GM12878 (cell line): ENCODE measurements around the gene GINS1. TPM values are rescaled to one million over a fixed set of nuclear protein-coding genes. Genes with fewer than 3 reads are reported as not detected.
A peak's percentile ranks its signal among the peaks of the same experiment; 100 is the strongest.

Experiments used
- ATAC-seq: fragments of 200-7000 bp; cut with Tn5 transposase; 3 replicates; pipeline ENCODE4 v1.9.1; 2020; ENCODE audit warnings: mild to moderate bottlenecking, moderate library complexity
- BruUV-seq: library from RNA; stranded (reverse); fragments of 400-500 nt; replicated peaks from 2 replicates; lab custom pipeline; 2021; lab: Mats Ljungman, UMichigan
- CTCF ChIA-PET: fragments of 300-600 bp; sonication (Branson Sonifier 250); formaldehyde crosslinking; extraction: SDS; loops from one replicate; lab custom pipeline; 2021; ENCODE audit warnings: inconsistent platforms; lab: Yijun Ruan, JAX
- POLR2A ChIA-PET: fragments of 350-600 bp; formaldehyde crosslinking; extraction: SDS; loops from one replicate; lab custom pipeline; 2021; ENCODE audit warnings: inconsistent platforms; lab: Charles Lee
- RAD21 ChIA-PET: fragments of 300-600 bp; sonication (Branson Sonifier 250); formaldehyde crosslinking; loops from one replicate; lab custom pipeline; 2023; ENCODE audit warnings: antibody characterized with exemption; ENCODE audit not compliant: unreplicated experiment; lab: Charles Lee
- SMC1A ChIA-PET: fragments of 300-600 bp; sonication (Branson Sonifier 250); formaldehyde crosslinking; loops from one replicate; lab custom pipeline; 2023; ENCODE audit not compliant: unreplicated experiment, uncharacterized antibody; lab: Charles Lee
- DNase-seq: peaks from one replicate; pipeline ENCODE4 v3.0.0-alpha.2; 2011; ENCODE audit warnings: low read depth, low spot score
- FAIRE-seq: peaks from 3 replicates; lab custom pipeline; 2011; peaks lifted over from hg19 to GRCh38; lab: Jason Lieb, UNC
- H2AFZ ChIP-seq: 2 replicates; pipeline ENCODE4 v1.6.0; 2011; ENCODE audit warnings: low read depth, low read length, control low read depth; ENCODE audit not compliant: control insufficient read depth
- H3K27ac ChIP-seq: 2 replicates; pipeline ENCODE4 v1.5.1; 2011; ENCODE audit warnings: control low read depth; ENCODE audit not compliant: control insufficient read depth, insufficient read depth
- H3K27me3 ChIP-seq, 2 experiments: replicated peaks in 1 of 2; 2 replicates each; pipeline versions ENCODE4 v1.6.0 to v1.6.1; 2011; ENCODE audit warnings: low read length in 1 of 2; ENCODE audit not compliant: control insufficient read depth in 2 of 2, insufficient read depth in 2 of 2
- H3K36me3 ChIP-seq, 2 experiments: 2 replicates each; pipeline ENCODE4 v1.5.1; 2011; ENCODE audit warnings: low read length in 1 of 2; ENCODE audit not compliant: control insufficient read depth in 2 of 2, insufficient read depth in 2 of 2
- H3K4me1 ChIP-seq: 2 replicates; pipeline ENCODE4 v1.6.1; 2011; ENCODE audit warnings: mild to moderate bottlenecking, low read length, moderate library complexity, mixed read lengths; ENCODE audit not compliant: control insufficient read depth, insufficient read depth
- H3K4me2 ChIP-seq: 2 replicates; pipeline ENCODE4 v1.6.0; 2011; ENCODE audit warnings: control low read depth; ENCODE audit not compliant: control insufficient read depth, insufficient read depth
- H3K4me3 ChIP-seq: fragments of 200-600 bp; sonication (generic); 2 replicates; pipeline ENCODE4 v1.5.1; 2016
- H3K79me2 ChIP-seq: 2 replicates; pipeline ENCODE4 v1.6.0; 2011; ENCODE audit warnings: low read length; ENCODE audit not compliant: control insufficient read depth, insufficient read depth
- H3K9ac ChIP-seq: 2 replicates; pipeline ENCODE4 v1.8.0; 2011; ENCODE audit warnings: low read length, control low read depth, mixed read lengths; ENCODE audit not compliant: control insufficient read depth, insufficient read depth
- H3K9me3 ChIP-seq: replicated peaks from 3 replicates; pipeline ENCODE4 v1.5.1; 2011; ENCODE audit warnings: mild to moderate bottlenecking, low read length; ENCODE audit not compliant: control insufficient read depth, insufficient read depth
- H4K20me1 ChIP-seq: 2 replicates; pipeline ENCODE4 v1.6.0; 2011; ENCODE audit not compliant: control insufficient read depth, insufficient read depth
- CREB1 ChIP-seq: IDR thresholded peaks from 2 replicates; pipeline ENCODE4 v1.6.1; 2012; ENCODE audit warnings: low read depth, mild to moderate bottlenecking, inconsistent platforms
- EGR1 ChIP-seq, 2 experiments: IDR thresholded peaks; 1 replicate in 1 of 2; 2 replicates in 1 of 2; pipeline ENCODE4 v1.6.1; 2011 to 2012; ENCODE audit warnings: low read depth in 2 of 2, low read length in 2 of 2, borderline replicate concordance in 1 of 2, mild to moderate bottlenecking in 1 of 2, moderate library complexity in 1 of 2
- EZH2 ChIP-seq: IDR thresholded peaks from 2 replicates; pipeline ENCODE4 v1.6.1; 2012; ENCODE audit warnings: low read depth, mild to moderate bottlenecking, control low read depth, inconsistent platforms, low read length, borderline replicate concordance; ENCODE audit not compliant: control insufficient read depth
- MTA2 ChIP-seq: fragments of 450-650 bp; IDR thresholded peaks from 2 replicates; pipeline ENCODE4 v1.6.1; 2016; ENCODE audit warnings: low read depth, mild to moderate bottlenecking, moderate library complexity
- SREBF2 ChIP-seq: IDR thresholded peaks from 2 replicates; pipeline ENCODE4 v1.6.1; 2012; ENCODE audit warnings: mild to moderate bottlenecking, low read length
- STAT3 ChIP-seq: IDR thresholded peaks from 2 replicates; pipeline ENCODE4 v1.6.1; 2011; ENCODE audit warnings: low read depth, low read length, improper control_type of control experiment
- WRNIP1 ChIP-seq: IDR thresholded peaks from 2 replicates; pipeline ENCODE4 v1.6.1; 2011; ENCODE audit warnings: low read depth, low read length, improper control_type of control experiment, borderline replicate concordance
- YBX1 ChIP-seq: fragments of 450-650 bp; IDR thresholded peaks from 2 replicates; pipeline ENCODE4 v1.6.1; 2016; ENCODE audit warnings: antibody characterized with exemption
- YY1 ChIP-seq: IDR thresholded peaks from 2 replicates; pipeline ENCODE4 v1.6.1; 2011; ENCODE audit warnings: low read depth, mild to moderate bottlenecking, low read length
- ZNF207 ChIP-seq: fragments of 450-650 bp; IDR thresholded peaks from 2 replicates; pipeline ENCODE4 v1.6.1; 2014; ENCODE audit warnings: antibody characterized with exemption, mild to moderate bottlenecking, borderline replicate concordance
- ZNF274 ChIP-seq: IDR thresholded peaks from one replicate; pipeline ENCODE4 v1.8.0; 2011; ENCODE audit not compliant: insufficient read length, insufficient read depth
- WGBS: methylation state at CpG from one replicate; pipeline ENCODE4 v1.1.6; 2016; ENCODE audit warnings: low lambda C conversion rate; ENCODE audit not compliant: insufficient replicate concordance, insufficient coverage; ENCODE audit errors: missing lambda C conversion rate; 5-methylcytosine and 5-hydroxymethylcytosine counted together
- in situ Hi-C: fragments of 300-500 bp; cut with MboI; formaldehyde crosslinking; loops from 9 replicates; pipeline ENCODE4 v1.14.3; 2018; ENCODE audit warnings: mixed read lengths
- intact Hi-C: fragments of 100-400 bp; cut with micrococcal nuclease; formaldehyde crosslinking; loops from one replicate; pipeline ENCODE4 v1.14.2; 2022; ENCODE audit not compliant: unreplicated experiment
- polyA plus RNA-seq, 11 experiments: library from polyadenylated mRNA; depleted of rRNA in 4 of 11; unstranded in 6 of 11; stranded (reverse) in 5 of 11; fragments of >200 nt; fragmentation: Nextera tagmentation in 4 of 11; fragmentation: Illumina TruSeq in 1 of 11; extraction: Ambion mirVana in 4 of 11; extraction: Trizol in 1 of 11; gene quantifications; 1 replicate in 1 of 11; 2 replicates in 10 of 11; pipeline versions ENCODE4 v1.2.1 to v1.2.3, GENCODE V29; 2011 to 2016; ENCODE audit warnings: inconsistent platforms in 2 of 11, missing spikeins in 2 of 11, low read depth in 1 of 11
- total RNA-seq, 4 experiments: library from RNA; depleted of rRNA in 3 of 4; stranded (reverse); fragments of >200 nt in 3 of 4; fragmentation: Illumina TruSeq in 1 of 4; extraction: Trizol in 1 of 4; gene quantifications; 2 replicates each; pipeline versions ENCODE4 v1.2.1 to v1.2.3, GENCODE V29; 2013 to 2021
- TF ChIP-seq, protein P1 (sequence below): fragments of 450-650 bp; IDR thresholded peaks from 2 replicates; pipeline ENCODE4 v1.6.1; 2018; ENCODE audit warnings: borderline replicate concordance, mild to moderate bottlenecking; ENCODE audit not compliant: partially characterized antibody
- TF ChIP-seq, protein P2 (sequence below): IDR thresholded peaks from 2 replicates; pipeline ENCODE4 v1.6.1; 2011; ENCODE audit warnings: mild to moderate bottlenecking, low read depth, low read length, moderate library complexity; ENCODE audit not compliant: insufficient replicate concordance

GINS1 gene
- total and polyA plus RNA-seq, 10 of the 15 experiments (the other 5 are each of a cell fraction or from before 2014, with no cell fraction given) = 13.0 to 44.6 (median 30.3) TPM

GRCh38 chr20:25394276-25394675 is 13.2 kb upstream of the GINS1 start:
- H3K4me1 ChIP-seq = peaks cover 6% of the 10 kb centered on the region; the same call in 1 of the 2 replicates
- H3K4me2 ChIP-seq = no peak overlapping the region
- no peak for DNase-seq
- intact Hi-C loops = no loop called here
- WGBS = 99% methylated on average over 5 of the region's 5 CpGs
- FAIRE-seq = no peak
- no peak overlapping the region for H3K4me3 ChIP-seq
- ChIA-PET RAD21 (no interaction called here), SMC1A (interaction anchor here (8.7 kb wide), 1 partner anchor 98 kb away, joined by 53 read pairs; no protein-coding TSS in a partner anchor)
- H3K9me3 ChIP-seq = no peaks in the 10 kb centered on the region
- in situ Hi-C loops = loop anchor here (5.0 kb wide), 1 partner anchor 97 kb away; no protein-coding TSS in a partner anchor
- no peaks in the 10 kb centered on the region for H3K36me3 ChIP-seq
- no peak for TF ChIP-seq SREBF2
- TF ChIP-seq STAT3 = no peak
- TF ChIP-seq MTA2 = no peak
- no peak for TF ChIP-seq YY1
- TF ChIP-seq WRNIP1 = no peak
- TF ChIP-seq, all 136 proteins: peak for 0
- no peaks in the 10 kb centered on the region for H4K20me1 ChIP-seq
- POLR2A ChIA-PET = no interaction called here
- no peak overlapping the region for H3K27ac ChIP-seq
- no TSS peak for BruUV-seq
- ATAC-seq = no peak
- no peaks in the 10 kb centered on the region for H3K27me3 ChIP-seq
- no peak overlapping the region for H3K9ac ChIP-seq
- CTCF ChIA-PET = interaction anchor here (1.9 to 6.6 kb wide), 2 partner anchors 95 to 99 kb away, joined by 5 to 95 read pairs; no protein-coding TSS in a partner anchor
- no peak overlapping the region for H2AFZ ChIP-seq
- peaks cover 12% of the 10 kb centered on the region for H3K79me2 ChIP-seq

DNA sequence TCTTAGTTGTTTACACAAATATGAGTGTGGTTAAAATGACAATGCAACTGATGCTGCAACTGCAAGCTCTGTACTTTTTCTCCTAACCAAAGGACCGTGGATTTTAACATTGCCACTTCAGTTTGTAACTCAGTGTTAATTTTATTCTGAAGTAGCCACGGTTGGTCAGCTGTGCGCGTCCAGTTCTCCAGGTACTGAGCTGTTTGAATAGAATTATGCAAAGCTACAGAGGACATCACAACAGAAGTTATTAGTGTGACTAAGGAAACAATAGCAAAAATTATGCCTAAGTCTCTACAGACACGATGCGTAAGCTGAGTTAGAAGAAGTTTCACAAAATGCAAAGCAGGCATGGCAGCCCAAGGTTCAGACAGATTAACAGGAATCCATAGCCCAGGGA is 12.5 kb upstream of the GINS1 start:
- intact Hi-C loops = loop anchor here (5.0 kb wide), 3 partner anchors 148 to 328 kb away; partner anchors contain the start of genes ENTPD6 and PYGB
- peaks cover 5% of the 10 kb centered on the region for H3K79me2 ChIP-seq
- H3K4me1 ChIP-seq = peaks cover 6% of the 10 kb centered on the region; the same call in 1 of the 2 replicates
- ATAC-seq (no peak), DNase-seq (no peak), FAIRE-seq (no peak)
- H2AFZ ChIP-seq = no peak overlapping the region
- no peaks in the 10 kb centered on the region for H3K36me3 ChIP-seq
- RAD21 ChIA-PET = interaction anchor here (0.8 to 1.9 kb wide), 3 partner anchors 13 to 84 kb away, joined by 3 to 7 read pairs (median 7); partner anchors contain the start of gene GINS1
- POLR2A ChIA-PET = interaction anchor here (0.6 kb wide), 1 partner anchor 10 kb away, joined by 8 read pairs; no protein-coding TSS in a partner anchor
- no TSS peak for BruUV-seq
- SMC1A ChIA-PET = interaction anchor here (0.8 to 8.7 kb wide), 5 partner anchors 10 to 406 kb away, joined by 3 to 53 read pairs (median 4); no protein-coding TSS in a partner anchor
- WGBS = 0% methylated on average over 6 of the region's 6 CpGs
- in situ Hi-C loops = loop anchor here (5.0 kb wide), 1 partner anchor 98 kb away; no protein-coding TSS in a partner anchor
- no peaks in the 10 kb centered on the region for H3K27me3 ChIP-seq
- H3K9ac ChIP-seq = no peak overlapping the region
- 0 out of 2 replicates have a peak overlapping the region, but pooled peaks have one; percentile 15 for H3K4me3 ChIP-seq
- H4K20me1 ChIP-seq = no peaks in the 10 kb centered on the region
- CTCF ChIA-PET = interaction anchor here (1.1 to 6.6 kb wide), 4 partner anchors 11 to 100 kb away, joined by 4 to 95 read pairs (median 4); no protein-coding TSS in a partner anchor
- no peaks in the 10 kb centered on the region for H3K9me3 ChIP-seq
- no peak overlapping the region; the same call in 1 of the 2 replicates for H3K4me2 ChIP-seq
- H3K27ac ChIP-seq = no peak overlapping the region
- TF ChIP-seq, protein P1, sequence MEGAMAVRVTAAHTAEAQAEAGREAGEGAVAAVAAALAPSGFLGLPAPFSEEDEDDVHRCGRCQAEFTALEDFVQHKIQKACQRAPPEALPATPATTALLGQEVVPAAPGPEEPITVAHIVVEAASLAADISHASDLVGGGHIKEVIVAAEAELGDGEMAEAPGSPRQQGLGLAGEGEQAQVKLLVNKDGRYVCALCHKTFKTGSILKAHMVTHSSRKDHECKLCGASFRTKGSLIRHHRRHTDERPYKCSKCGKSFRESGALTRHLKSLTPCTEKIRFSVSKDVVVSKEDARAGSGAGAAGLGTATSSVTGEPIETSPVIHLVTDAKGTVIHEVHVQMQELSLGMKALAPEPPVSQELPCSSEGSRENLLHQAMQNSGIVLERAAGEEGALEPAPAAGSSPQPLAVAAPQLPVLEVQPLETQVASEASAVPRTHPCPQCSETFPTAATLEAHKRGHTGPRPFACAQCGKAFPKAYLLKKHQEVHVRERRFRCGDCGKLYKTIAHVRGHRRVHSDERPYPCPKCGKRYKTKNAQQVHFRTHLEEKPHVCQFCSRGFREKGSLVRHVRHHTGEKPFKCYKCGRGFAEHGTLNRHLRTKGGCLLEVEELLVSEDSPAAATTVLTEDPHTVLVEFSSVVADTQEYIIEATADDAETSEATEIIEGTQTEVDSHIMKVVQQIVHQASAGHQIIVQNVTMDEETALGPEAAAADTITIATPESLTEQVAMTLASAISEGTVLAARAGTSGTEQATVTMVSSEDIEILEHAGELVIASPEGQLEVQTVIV = no peak
- TF ChIP-seq CREB1 = no peak
- TF ChIP-seq EGR1 (IDR thresholded peaks at IDR 0.05; ENCODE audit: borderline replicate concordance in 1 of 2, low read depth in 2 of 2, low read length in 2 of 2) = no peak
- TF ChIP-seq WRNIP1 = no peak
- no peak for TF ChIP-seq YBX1
- no peak for TF ChIP-seq ZNF274
- no peak for TF ChIP-seq ZNF207
- TF ChIP-seq, protein P2, sequence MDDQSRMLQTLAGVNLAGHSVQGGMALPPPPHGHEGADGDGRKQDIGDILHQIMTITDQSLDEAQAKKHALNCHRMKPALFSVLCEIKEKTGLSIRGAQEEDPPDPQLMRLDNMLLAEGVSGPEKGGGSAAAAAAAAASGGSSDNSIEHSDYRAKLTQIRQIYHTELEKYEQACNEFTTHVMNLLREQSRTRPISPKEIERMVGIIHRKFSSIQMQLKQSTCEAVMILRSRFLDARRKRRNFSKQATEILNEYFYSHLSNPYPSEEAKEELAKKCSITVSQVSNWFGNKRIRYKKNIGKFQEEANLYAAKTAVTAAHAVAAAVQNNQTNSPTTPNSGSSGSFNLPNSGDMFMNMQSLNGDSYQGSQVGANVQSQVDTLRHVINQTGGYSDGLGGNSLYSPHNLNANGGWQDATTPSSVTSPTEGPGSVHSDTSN = no peak
- no peak for TF ChIP-seq EZH2
